HepG2 (cell line): ENCODE results near the gene DUSP12.

Experiments used
- CBX5 ChIP-seq: sonication (generic); formaldehyde crosslinking; IDR thresholded peaks from 2 replicates; pipeline ENCODE4 v1.4.0; 2020; ENCODE audit warnings: missing genetic modification reagents, borderline replicate concordance
- HES4 ChIP-seq: sonication (generic); formaldehyde crosslinking; IDR thresholded peaks from 2 replicates; pipeline ENCODE4 v1.9.0; 2021; ENCODE audit warnings: mild to moderate bottlenecking, missing genetic modification reagents, borderline replicate concordance
- HNF4G ChIP-seq, 2 experiments: sonication (generic) in 1 of 2; formaldehyde crosslinking in 1 of 2; IDR thresholded peaks; 2 replicates each; pipeline versions ENCODE4 v1.4.0 to v1.6.1; 2011 to 2020; ENCODE audit warnings: borderline replicate concordance in 2 of 2, low read depth in 2 of 2, mild to moderate bottlenecking in 2 of 2, low read length in 1 of 2, missing genetic modification reagents in 1 of 2, moderate library complexity in 1 of 2
- IRF1 ChIP-seq: sonication (generic); formaldehyde crosslinking; IDR thresholded peaks from 2 replicates; pipeline ENCODE4 v1.4.0; 2020; ENCODE audit warnings: low read depth, mild to moderate bottlenecking, missing genetic modification reagents
- NFIB ChIP-seq: sonication (generic); formaldehyde crosslinking; IDR thresholded peaks from 2 replicates; pipeline ENCODE4 v1.9.0; 2021; ENCODE audit warnings: missing genetic modification reagents, mild to moderate bottlenecking, borderline replicate concordance
- PCBP1 ChIP-seq: fragments of 200-400 bp; formaldehyde crosslinking; IDR thresholded peaks from 2 replicates; pipeline ENCODE4 v1.6.1; 2017; ENCODE audit warnings: mild to moderate bottlenecking, low read depth, low read length, borderline replicate concordance
- TAF1 ChIP-seq: sonication (generic); formaldehyde crosslinking; IDR thresholded peaks from 2 replicates; pipeline ENCODE4 v1.4.0; 2020; ENCODE audit warnings: missing genetic modification reagents
- ZNF232 ChIP-seq: sonication (generic); formaldehyde crosslinking; IDR thresholded peaks from 2 replicates; pipeline ENCODE4 v1.4.0; 2020; ENCODE audit warnings: missing genetic modification reagents, borderline replicate concordance
- TF ChIP-seq, protein P1 (sequence below): sonication (generic); formaldehyde crosslinking; IDR thresholded peaks from 2 replicates; pipeline ENCODE4 v1.5.0; 2020; ENCODE audit warnings: mild to moderate bottlenecking, missing genetic modification reagents, moderate library complexity

DNA sequence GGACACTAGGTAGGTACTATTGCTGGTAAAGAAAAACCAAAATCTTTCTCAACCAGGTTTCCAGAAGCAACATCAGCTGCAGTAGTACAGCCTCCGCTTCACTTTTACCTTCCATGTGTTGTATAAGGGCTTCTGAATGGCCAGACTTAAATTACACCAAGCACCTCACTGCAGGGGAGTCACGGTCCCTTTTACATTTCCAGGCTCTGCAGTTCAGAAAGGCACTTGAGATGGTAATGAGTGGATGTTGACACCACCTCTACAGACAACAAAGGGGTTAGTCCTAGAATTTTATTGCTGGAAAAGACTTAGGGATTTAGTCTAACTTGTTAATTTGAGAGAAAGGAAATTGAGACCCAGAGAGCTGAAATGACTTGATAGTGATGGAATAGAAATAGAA lies 12.0 kb upstream of the DUSP12 start:
- TF ChIP-seq, protein P1, sequence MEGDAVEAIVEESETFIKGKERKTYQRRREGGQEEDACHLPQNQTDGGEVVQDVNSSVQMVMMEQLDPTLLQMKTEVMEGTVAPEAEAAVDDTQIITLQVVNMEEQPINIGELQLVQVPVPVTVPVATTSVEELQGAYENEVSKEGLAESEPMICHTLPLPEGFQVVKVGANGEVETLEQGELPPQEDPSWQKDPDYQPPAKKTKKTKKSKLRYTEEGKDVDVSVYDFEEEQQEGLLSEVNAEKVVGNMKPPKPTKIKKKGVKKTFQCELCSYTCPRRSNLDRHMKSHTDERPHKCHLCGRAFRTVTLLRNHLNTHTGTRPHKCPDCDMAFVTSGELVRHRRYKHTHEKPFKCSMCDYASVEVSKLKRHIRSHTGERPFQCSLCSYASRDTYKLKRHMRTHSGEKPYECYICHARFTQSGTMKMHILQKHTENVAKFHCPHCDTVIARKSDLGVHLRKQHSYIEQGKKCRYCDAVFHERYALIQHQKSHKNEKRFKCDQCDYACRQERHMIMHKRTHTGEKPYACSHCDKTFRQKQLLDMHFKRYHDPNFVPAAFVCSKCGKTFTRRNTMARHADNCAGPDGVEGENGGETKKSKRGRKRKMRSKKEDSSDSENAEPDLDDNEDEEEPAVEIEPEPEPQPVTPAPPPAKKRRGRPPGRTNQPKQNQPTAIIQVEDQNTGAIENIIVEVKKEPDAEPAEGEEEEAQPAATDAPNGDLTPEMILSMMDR (CRISPR knock-in tag), result no peak
- TF ChIP-seq IRF1 (CRISPR knock-in tag) (no peak), HNF4G (IDR thresholded peaks at IDR 0.05; ENCODE audit: borderline replicate concordance, low read depth, low read length) (no peak), HNF4G (CRISPR knock-in tag; IDR thresholded peaks at IDR 0.05; ENCODE audit: borderline replicate concordance, low read depth) (no peak), CBX5 (CRISPR knock-in tag) (no peak), ZNF232 (CRISPR knock-in tag) (no peak), HES4 (CRISPR knock-in tag) (no peak), NFIB (CRISPR knock-in tag) (no peak), PCBP1 (no peak), TAF1 (CRISPR knock-in tag) (no peak)
